GM20000 (cell line): ENCODE measurements around the gene SNAP29.
"Not testable (repeated sequence)": the region's sequence is repeated elsewhere in the genome, so short reads cannot be mapped to it uniquely, and the experiment has no call there.

Experiments used
- DNase-seq: peaks from one replicate; pipeline ENCODE4 v3.0.0; 2012; ENCODE audit warnings: low spot score
- CTCF ChIP-seq: IDR thresholded peaks from 2 replicates; pipeline ENCODE4 v1.5.1; 2012; ENCODE audit warnings: mild to moderate bottlenecking, control low read depth; ENCODE audit errors: extremely low read depth, missing control alignments

SNAP29 gene

GRCh38 chr22:20814221-20814808 lies 44.5 kb upstream of the SNAP29 start:
- TF ChIP-seq CTCF = no peak

GRCh38 chr22:20815477-20816050 lies 43.2 kb upstream of the SNAP29 start:
- no peak for DNase-seq
- TF ChIP-seq CTCF = no peak

More at GRCh38 chr22:20814221-20814808, 44.5 kb upstream of the SNAP29 start:
- DNase-seq = no peak

GRCh38 chr22:20816559-20816958 lies 42.2 kb upstream of the SNAP29 start:
- TF ChIP-seq CTCF = no peak
- DNase-seq = no peak

- DNase-seq = no peak
- TF ChIP-seq CTCF = no peak
Measured at GRCh38 chr22:20818471-20818870, 40.3 kb upstream of the SNAP29 start.

GRCh38 chr22:20819471-20819870 lies 39.3 kb upstream of the SNAP29 start:
- DNase-seq = no peak
- TF ChIP-seq CTCF = no peak

GRCh38 chr22:20821717-20822239 lies 37.0 kb upstream of the SNAP29 start:
- DNase-seq = not testable (repeated sequence)

GRCh38 chr22:20822240-20822639 lies 36.6 kb upstream of the SNAP29 start:
- TF ChIP-seq CTCF = no peak
- no peak for DNase-seq

GRCh38 chr22:20823264-20823663 lies 35.5 kb upstream of the SNAP29 start:
- no peak for DNase-seq
- no peak for TF ChIP-seq CTCF

GRCh38 chr22:20825216-20825615 lies 33.6 kb upstream of the SNAP29 start:
- DNase-seq = not testable (repeated sequence)
